ENCODE measurements around the gene UBE2V1.
"Not testable (repeated sequence)": the region's sequence is repeated elsewhere in the genome, so short reads cannot be mapped to it uniquely, and the experiment has no call there.

The UBE2V1 gene

DNA sequence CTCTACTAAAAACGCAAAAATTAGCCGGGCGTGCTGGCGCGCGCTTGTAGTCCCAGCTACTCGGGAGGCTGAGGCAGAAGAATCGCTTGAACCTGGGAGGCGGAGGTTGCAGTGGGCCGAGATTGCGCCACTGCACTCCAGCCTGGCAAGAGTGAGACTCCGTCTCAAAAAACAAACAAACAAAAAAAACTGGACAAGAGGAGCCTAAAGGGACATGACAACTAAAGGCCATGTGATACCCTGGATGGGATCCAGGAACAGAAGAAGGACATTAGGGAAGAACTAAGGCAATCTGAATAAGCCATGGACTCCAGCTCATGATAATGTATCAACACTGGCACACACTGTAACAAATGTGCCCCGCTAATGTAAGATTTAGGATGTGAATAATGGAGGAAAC lies 24.8 kb upstream of the UBE2V1 start:
- DNase-seq (ENCODE audit: low spot score), result not testable (repeated sequence)

DNA sequence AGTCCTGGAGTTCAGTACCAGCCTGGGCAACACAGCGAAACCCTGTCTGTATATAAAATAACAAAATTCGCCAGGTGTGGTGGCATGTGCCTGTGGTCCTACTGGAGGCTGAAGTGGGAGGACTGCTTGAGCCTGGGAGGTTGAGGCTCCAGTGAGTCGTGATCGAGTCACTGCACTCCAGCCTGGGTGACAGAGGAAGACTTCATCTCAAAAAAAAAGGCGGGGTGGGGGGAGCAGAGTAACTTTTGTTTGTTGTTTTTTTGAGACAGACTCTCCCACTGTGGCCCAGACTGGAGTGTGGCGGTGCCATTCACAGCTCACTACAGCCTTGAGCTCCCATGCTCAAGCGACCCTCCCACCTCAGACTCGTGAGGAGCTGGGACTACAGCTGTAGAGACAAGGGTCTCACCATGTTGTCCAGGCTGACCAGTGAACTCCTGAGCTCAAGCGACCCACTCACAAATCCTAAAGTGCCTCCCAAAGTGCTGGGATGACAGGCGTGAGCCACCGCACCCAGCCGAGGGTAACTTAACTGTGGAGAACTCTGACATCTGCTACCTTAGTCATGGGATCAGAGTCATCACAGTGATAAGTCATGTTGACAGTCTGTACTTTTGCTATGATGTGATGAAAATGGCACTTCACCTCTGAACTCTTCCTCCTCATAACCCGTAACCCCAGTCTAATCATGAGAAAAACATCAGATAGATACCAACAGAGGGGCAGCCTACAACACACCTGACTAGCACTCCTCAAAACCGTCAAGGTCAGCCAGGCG lies 24.1 kb upstream of the UBE2V1 start:
- DNase-seq (ENCODE audit: low spot score), result no peak

DNA sequence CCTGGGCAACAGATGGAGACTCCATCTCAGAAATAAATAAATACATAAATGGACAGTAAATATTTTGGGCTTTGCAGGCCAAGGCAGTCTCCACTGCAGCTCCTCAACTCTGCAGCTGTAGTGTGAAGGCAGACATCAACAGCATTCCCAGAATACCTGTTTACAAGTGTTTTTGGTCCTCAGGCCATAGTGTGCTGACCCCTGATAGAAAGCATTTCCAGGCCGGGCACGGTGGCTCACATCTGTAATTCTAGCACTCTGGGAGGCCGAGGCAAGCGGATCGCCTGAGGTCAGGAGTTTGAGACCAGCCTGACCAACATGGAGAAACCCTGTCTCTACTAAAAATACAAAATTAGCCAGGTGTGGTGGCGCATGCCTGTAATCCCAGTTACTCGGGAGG lies 22.2 kb upstream of the UBE2V1 start:
- DNase-seq (ENCODE audit: low spot score), result not testable (repeated sequence)

DNA sequence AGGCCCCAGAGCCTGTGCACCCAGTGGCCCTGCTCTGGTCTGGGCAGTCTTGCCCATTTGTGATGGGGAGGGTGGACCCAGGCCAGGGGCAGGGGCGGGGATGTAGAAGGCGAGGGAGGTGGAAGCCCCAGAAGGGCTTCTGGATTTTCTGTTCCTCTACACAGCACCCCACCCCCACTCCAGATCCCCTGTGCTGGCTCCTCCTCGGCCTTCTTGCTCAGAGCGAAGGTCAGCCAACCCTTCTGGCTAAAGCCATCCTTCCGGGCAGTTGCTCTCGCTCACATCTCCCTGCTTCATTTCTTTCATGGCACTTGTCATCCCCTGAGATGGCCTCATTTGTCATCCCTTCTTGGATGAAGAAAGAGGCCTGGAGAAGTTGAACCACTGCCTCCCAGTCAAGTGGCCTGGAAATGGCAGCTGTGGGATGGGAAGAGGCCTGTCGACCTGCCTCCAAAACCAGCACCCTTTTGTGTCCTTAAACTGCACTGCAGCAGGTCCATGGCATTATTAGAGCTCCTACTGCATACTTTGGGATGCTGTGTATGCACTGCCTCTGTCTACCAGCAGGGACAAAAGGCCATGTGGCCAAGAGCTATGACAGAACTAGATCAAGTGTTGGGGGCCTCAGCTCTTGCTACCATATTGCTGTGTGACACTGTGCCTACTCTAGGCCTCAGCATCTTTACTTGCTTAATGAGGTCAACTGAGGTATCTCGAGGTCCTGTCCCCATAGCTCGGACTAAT lies 20.7 kb upstream of the UBE2V1 start:
- DNase-seq (ENCODE audit: low spot score), result no peak

DNA sequence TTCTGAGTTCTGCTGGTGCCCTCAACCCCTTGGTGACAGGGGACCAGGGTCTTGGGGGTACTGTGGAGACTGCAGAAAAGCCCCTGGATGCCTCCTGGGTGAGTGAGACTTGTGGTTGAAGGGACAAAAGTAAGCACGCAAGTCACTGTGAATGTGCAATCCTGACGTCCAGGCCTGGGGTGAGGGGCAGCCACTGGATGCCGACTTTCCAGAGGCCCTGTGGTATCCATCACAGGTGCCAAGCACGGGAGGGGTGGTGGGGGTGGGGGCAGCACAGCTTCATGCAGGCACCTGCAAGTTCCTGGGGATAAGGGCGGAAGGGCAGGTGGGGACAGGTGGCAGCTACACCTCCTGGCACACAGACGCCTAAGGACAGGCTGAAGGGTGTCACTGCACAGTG lies 20.1 kb upstream of the UBE2V1 start:
- DNase-seq (ENCODE audit: low spot score), result no peak

DNA sequence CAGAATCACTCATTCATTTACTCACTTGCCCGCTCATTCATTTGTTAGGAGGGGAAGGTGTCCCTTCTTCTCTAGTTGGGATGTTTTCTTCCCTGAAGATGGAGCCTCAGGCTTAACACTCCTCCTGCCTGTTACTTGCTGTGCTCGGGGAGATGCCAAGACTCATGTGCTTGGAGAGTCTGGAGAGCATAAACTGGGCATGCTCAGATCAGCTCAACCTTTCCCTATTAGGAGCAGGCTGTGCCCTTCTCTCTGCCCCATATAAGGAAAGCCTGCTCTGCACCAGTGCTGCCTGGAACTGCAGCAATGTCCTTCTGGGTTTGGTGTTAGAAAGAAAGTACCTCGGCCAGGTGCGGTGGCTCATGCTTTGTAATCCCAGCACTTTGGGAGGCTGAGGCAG lies 18.0 kb upstream of the UBE2V1 start:
- DNase-seq (ENCODE audit: low spot score), result no peak

DNA sequence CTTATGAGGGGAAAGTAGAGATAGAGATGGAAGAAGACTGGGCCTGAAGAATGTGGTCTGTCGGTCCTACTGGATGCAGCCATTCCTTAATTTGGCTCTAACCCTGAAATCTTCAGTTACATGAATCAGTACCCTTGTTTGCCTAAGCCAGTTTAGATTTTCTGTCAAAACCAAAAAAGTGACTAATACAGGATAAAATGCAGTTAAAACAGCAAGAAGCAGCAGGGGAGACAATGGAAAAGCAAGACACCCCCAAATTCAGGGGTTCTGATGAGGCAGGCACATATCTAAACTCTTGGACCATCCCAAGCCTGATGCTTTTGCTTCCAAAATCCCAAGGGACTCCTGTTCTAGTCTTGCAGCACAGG lies 17.4 kb upstream of the UBE2V1 start:
- DNase-seq (ENCODE audit: low spot score), result no peak

DNA sequence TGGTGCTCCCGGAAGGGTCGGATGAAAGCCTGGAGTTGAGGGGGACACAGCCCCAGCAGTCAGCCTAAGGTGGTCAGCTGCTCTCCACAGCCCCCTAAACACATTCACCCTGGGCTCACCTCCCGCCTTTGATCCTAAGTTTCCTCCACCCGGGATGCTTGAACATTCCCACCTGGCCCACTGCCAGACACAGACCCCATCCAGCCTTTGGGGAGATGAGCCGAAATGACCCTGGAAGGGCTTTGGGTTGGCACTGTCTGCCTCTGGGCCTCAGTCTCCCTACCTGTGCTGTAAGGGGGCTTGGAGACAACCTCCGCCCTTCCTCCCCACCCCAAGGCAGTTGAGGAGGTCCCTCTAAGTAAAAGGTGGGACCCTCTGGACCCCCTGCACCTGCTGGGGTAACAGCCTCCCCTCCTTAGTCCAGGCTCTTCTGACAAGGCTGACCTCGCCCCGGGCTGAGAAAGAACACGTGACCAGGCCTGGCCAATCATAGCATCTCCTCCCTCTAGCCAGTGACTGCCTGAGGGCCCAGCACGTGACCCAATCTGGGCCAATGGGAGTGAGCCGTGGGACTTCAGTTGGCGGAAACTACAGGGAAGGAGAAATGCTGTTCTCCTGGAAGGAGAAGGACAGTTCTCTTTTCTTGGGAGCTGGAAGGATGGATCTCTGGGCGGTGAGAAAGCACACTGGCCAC lies 16.9 kb upstream of the UBE2V1 start:
- DNase-seq (ENCODE audit: low spot score), result no peak

DNA sequence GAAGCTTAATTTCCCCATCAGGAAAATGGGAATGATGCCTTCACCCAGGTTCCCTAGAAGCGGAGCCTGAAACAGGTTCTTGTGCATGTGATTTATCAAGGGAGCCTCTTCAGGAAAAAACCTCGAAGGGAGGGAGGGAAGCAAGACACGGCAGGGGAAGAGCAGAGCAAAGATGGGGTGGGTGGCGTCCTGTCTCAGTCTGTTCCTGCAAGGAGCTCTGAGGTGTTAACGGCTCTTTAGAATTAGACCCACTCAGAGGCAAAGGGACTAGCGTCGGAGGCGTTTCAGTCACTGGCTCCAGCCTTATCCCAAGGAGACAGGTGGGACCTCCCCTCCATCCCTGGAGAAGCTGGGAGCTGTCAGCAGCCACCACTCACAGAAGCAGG lies 15.6 kb upstream of the UBE2V1 start:
- DNase-seq (ENCODE audit: low spot score), result no peak

DNA sequence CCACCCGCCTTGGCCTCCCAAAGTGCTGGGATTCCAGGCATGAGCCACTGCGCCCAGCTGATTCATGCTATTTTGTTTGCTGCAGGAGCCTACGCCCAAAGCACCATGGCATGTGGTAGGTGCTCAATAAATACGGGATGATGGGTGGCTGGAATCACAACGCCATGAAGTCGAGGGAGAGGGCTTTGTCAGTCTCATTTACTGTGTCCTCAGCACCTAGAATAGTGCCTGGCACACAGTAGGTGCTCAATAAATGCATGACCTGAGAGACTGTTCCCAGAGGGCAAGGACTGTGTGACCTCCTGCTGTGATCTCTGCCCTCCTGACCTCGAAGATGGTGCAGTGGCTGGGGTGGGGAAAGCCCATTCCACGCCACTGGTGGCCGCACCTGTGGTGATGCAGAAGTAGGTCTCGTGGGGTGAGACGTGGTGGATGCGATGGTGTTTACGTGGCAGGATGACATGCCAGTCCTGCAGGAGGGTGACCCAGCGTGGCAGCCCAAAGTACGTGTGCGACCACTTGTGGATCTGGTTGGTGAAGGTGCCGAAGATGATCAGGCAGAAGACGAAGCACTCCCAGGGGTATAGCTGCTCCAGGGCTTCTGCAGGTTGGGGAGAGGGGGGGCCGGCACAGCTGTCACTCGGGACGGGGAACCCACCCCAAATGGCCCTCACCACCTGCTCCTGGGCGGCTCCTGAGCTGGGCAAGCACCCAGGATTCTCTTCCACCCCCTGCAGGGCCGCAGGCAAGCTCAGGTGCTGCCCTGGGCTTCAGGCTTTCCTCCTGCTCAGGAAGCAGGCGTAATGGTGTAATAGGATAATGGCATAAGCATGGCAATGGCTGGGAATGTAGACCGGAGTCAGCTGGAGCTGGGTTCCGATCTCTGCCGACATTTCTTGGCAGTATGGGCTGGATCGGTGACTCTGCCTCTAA lies 14.9 kb upstream of the UBE2V1 start:
- DNase-seq (ENCODE audit: low spot score), result no peak

DNA sequence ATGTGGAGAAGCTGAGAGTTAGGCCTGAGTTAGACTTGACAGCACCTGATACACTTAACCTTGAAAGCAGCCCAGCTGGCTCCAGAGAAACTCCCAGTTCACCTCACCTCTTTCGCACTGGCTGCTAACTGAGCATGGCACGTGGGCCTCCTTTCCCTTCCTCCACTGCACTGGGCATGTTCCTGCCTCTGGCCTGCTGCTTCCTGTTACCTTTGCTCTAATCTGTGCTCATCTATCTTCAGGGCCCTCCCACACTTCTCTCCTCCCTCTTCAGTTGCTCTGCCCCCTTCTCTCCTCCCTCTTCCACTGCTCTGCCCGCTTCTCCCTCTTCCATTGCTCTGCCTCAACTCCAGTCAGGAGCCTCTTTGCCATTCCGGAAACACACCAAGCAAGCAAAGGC lies 13.7 kb upstream of the UBE2V1 start:
- DNase-seq (ENCODE audit: low spot score), result no peak

DNA sequence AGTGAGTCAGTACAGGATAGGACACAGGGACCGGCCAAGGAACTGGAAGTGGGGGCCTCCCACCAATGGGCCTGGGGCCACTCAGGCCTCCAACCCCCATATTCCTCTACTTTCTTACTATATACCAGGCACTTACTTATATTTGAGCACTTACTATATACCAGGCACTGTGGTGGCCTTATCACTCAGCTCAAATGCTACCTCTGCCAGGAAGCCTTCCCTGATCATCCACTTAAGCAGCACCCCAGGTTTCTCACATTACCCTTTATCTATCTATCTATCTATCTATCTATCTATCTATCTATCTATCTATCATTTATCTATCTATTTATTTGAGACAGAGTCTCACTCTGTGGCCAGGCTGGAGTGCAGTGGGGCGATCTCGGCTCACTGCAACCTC lies 12.3 kb upstream of the UBE2V1 start:
- no peak for DNase-seq (ENCODE audit: low spot score)

DNA sequence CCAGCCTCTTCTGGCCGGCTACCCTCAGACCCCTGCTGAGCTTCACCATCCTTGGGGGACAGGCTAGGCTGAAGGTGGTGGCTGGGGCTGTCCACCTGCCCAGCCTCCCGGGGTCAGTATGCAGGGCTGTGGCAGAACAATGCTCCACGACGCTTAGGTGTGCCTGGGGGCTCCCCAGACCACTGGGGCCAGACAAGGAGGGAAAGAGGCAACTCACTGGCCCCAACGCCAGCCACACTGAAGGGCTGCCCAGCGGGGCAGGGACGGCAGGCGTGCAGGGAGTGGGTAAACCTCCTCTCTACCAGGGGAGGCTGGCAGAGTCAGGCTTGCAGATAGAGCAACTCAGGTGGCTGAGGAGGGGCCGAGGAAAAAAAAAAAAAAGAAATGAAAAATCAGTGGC lies 11.5 kb upstream of the UBE2V1 start:
- no peak for DNase-seq (ENCODE audit: low spot score)

DNA sequence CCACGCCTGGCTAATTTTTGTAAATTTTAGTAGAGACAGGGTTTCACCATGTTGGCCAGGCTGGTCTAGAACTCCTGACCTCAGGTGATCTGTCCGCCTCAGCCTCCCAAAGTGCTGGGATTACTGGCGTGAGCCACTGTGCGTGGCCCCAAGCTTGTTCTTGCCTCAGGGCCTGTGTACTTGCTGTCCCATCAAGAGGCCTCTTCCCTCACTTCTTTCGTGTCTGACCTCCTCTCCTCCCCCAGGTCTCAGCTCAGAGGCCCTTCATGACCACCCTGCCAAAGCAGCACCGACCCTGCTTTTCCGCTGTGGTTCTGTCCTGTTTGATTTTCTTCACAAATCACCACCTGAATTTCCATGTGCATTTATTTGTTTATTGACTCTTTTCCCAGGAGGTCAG lies 10.5 kb upstream of the UBE2V1 start:
- no peak for DNase-seq (ENCODE audit: low spot score)

DNA sequence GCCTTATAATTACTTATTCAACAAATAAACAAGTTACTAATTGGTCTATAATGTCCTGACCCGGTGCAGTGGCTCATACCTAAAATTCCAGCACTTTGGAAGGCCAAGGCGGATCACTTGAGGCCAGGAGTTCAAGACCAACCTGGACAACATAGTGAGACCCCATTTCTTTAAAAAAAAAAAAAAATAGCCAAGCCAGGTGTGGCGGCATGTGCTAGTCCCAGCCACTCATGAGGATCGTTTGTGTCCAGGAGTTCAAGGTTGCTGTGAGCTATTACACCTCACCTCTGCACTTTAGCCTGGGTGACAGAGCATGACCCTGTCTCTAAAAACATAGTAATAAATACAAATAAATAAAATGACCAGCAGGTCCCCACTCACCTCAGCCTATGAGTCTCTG lies 9.8 kb upstream of the UBE2V1 start:
- no peak for DNase-seq (ENCODE audit: low spot score)

DNA sequence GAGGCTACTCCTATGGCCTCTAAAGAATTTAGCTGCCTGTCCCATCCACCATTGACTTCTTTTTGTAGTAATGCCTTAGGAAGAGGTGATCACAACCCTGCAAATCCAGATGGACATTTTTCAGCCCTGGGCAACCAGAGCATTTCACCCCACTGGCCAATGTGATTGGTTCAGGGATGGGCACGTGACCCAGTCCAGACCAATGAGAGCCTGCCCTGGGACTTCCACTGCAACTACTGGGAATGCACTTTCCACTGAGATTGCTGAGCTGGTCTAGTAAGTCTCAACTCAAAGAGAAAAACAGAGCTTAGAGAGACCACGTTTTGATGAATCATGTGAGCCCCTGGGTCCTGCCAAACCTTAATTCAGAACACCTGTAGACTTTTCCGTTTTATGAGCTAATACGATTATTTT lies 8.9 kb upstream of the UBE2V1 start:
- no peak for DNase-seq (ENCODE audit: low spot score)

DNA sequence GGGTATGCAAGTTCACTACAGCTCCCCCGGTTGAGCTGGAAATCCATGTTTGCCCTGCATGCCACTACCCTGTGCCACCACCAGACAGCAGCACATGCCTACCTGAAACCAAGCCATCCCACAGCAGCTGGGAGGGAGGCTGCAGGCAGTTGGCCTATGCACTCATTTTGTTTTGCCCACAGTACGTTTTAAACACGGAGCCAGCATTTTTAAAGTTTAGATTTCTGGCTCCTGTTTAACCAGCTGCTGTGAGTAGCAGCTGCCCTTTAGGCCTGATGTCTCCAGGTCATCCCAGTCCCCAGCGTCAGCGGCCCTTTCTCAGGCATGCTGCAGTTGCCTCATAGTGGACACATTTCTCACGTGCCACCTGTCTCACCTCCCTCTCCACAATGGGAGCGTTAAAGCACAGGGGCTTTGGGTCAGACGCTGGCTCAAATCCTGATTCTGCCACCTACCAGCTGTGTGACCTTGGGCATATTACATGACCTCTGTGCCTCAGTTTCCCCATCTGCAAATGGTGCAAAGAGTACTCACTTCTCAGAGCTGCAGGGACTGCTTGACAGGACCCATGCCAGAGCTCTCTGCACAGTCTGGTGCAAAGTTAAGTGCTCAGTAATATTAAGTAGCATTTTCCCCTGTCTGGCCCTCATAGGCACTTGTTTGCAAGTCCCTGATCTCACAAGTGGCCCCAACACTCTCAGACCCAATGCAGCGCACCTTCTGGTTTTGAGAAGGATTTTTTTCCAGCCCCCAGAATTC lies 8.2 kb upstream of the UBE2V1 start:
- DNase-seq (ENCODE audit: low spot score), result peak; percentile 62

DNA sequence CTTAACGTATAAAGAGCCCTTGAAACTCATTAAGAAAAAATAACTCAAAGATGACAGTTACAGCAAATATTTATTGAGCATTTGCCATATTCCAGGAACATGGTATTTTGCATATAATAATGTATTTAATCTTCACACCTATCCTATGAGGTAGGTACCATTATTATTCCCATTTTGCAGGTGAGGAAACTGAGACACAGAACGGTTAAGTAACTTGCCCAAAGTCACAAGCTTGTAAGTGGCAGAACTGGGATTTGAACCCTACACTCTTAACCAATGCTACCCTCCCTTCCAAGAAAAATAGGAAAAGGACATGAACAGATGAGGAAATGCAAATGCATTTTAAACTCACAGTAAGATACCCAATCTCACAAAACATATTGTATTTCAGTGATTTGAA lies 5.3 kb upstream of the UBE2V1 start:
- no peak for DNase-seq (ENCODE audit: low spot score)

DNA sequence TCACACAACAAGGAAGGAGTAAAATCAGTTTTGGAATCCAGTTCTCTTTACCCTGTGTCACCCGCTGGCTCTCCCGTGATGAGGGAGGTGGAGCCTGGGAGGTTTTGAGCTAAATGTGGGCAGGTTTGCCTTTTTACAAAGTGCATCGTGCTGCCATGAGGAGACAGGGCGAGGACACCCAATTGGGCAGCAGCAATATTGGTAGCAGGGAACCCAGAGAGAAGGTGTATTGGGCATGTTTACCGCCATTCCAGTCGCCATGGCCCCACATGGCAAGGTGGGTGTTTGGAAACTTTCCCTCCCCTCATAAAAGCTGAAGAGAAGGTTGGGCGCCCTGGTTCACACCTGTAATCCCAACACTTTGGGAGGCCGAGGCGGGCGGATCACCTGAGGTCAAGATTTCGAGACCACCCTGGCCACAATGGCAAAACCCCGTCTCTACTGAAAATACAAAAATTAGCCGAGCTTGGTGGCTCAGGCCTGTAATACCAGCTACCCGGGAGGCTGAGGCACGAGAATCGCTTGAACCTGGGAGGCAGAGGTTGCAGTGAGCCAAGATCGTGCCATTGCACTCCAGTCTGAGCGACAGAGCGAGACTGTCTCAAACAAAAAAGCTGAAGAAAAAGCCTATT lies 3.5 kb upstream of the UBE2V1 start:
- no peak for DNase-seq (ENCODE audit: low spot score)

DNA sequence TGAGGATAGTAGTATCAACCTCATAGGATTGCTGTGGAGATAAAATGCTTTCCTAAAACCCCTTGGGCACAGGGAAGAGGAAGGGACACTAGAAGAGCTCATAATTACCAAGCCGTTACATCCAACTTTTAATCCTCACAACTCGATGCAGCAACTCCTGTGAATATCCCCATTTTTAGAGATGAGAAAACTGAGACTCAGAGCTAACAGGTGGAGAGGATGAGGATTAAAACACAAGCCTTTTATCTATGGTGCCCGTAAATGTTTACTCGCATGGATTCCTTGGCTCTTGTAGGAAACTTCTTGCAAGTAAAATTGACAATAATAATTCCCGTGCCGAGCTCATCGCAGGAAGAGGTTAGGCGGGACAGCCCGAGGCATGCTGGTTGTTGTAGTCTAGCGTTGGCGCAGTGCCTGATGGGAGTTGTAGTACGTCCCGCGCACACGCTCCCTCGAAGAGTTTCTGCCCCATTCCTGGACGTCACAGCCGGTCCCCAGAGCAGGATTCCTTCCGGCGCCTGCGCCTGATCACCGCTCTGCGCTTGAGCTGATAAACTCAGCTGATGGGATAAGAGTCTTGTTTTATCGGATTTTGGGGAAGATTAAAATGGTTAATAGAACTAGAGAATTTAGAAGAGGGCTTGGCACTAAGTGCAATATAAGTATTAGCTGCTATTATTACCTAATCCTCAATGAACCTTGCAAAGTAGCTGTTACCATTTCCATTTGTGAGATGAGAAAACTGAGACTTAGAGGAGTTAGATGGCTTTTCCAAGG lies 2.8 kb upstream of the UBE2V1 start:
- DNase-seq (ENCODE audit: low spot score), result peak; percentile 93
